ES-I3 (cell line): ENCODE data around the gene CEACAM5.

Experiments
- H3K36me3 ChIP-seq: 2 replicates; pipeline ENCODE4 v1.6.1; 2013; ENCODE audit warnings: mild to moderate bottlenecking, low read length, control low read depth, moderate library complexity; ENCODE audit not compliant: insufficient read depth
- H3K4me1 ChIP-seq: 2 replicates; pipeline ENCODE4 v1.6.1; 2013; ENCODE audit warnings: mild to moderate bottlenecking, control low read depth, low read length; ENCODE audit not compliant: insufficient read depth
- H3K9ac ChIP-seq: 2 replicates; pipeline ENCODE4 v1.6.1; 2013; ENCODE audit warnings: low read depth, mild to moderate bottlenecking, low read length, moderate library complexity
- H3K9me3 ChIP-seq: 2 replicates; pipeline ENCODE4 v1.6.1; 2013; ENCODE audit warnings: mild to moderate bottlenecking, low read length, moderate library complexity; ENCODE audit not compliant: control insufficient read depth, insufficient read depth

CEACAM5 gene

DNA sequence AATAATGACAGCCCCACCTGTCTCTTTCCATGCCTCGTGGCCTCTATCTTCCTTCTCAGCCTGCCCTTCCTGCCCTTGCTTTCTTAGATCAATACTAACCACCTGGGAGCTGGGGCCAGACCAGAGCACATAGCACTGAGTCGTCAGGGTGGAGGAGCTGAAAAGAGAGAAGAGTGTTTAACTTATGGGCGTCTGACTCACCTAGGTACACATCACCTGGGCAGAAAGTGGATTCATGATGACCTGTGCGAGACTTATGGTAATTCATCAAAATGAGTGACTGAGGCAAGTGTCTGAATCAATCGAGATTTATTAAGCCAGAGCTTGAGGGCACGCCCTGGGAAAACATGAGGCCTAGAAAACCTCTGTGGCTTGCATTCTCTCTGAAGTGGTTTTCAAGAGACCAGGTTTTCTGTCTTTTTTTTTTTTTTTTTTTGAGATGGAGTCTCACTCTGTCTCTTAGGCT lies 66.1 kb downstream of the CEACAM5 start:
- no peaks in the 10 kb centered on the region for H3K9me3 ChIP-seq
- no peaks in the 10 kb centered on the region for H3K4me1 ChIP-seq
- H3K9ac ChIP-seq, result no peak overlapping the region
- no peaks in the 10 kb centered on the region for H3K36me3 ChIP-seq

DNA sequence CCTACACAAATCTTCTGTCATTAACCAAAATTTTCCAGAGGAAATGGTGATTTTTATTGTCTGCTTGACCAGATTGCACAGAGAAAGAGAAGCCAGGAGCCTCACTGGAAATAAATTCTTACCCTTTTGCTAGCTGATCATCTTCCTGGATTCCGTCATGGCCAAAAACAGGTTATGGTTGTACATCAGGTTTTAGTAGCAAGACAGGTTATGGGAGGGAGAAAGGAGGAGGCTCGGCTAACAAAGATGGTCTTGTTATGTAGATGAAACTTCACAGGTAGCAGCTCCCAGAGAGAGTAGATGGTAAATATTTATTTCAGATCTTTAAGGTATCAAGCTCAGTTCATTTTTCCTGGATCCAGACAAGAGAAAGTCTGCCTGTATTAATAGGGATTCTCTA lies 68.3 kb downstream of the CEACAM5 start:
- no peaks in the 10 kb centered on the region; the same call in 1 of the 2 replicates for H3K9me3 ChIP-seq
- no peaks in the 10 kb centered on the region for H3K4me1 ChIP-seq
- H3K9ac ChIP-seq, result no peak overlapping the region
- H3K36me3 ChIP-seq, result no peaks in the 10 kb centered on the region
